Type B pancreatic cell (in vitro differentiated cells): ENCODE measurements around the gene BTLA. TPM values are rescaled to one million over a fixed set of nuclear protein-coding genes. Genes with fewer than 3 reads are reported as not detected.
"Not testable (repeated sequence)": the region's sequence is repeated elsewhere in the genome, so short reads cannot be mapped to it uniquely, and the experiment has no call there.

ENCODE experiments used
- DNase-seq: peaks from one replicate; pipeline ENCODE4 v3.0.0; 2021; ENCODE audit warnings: mixed read lengths; ENCODE audit not compliant: unreplicated experiment; ENCODE audit errors: extremely low spot score
- H3K27ac Mint-ChIP-seq: 2 replicates; pipeline ENCODE4 v1.8.0; 2021; ENCODE audit warnings: mild to moderate bottlenecking, mixed read lengths
- H3K27me3 Mint-ChIP-seq: 2 replicates; pipeline ENCODE4 v1.8.0; 2021; ENCODE audit warnings: mixed read lengths
- H3K36me3 Mint-ChIP-seq: 2 replicates; pipeline ENCODE4 v1.8.0; 2021; ENCODE audit warnings: mixed read lengths
- H3K4me1 Mint-ChIP-seq: one replicate; pipeline ENCODE4 v1.8.0; 2021; ENCODE audit warnings: mixed read lengths; ENCODE audit not compliant: unreplicated experiment
- H3K4me3 Mint-ChIP-seq: 2 replicates; pipeline ENCODE4 v1.8.0; 2021; ENCODE audit warnings: mild to moderate bottlenecking, mixed read lengths
- H3K9me3 Mint-ChIP-seq: 2 replicates; pipeline ENCODE4 v1.8.0; 2021; ENCODE audit warnings: mixed read lengths
- CTCF ChIP-seq: fragments of 200-600 bp; sonication (generic); conservative IDR thresholded peaks from 2 replicates; pipeline ENCODE4 v1.5.0; 2021; ENCODE audit warnings: antibody characterized with exemption, mild to moderate bottlenecking
- long read RNA-seq: library from polyadenylated mRNA; unstranded; transcript quantifications from one replicate; pipeline ENCODE4 v2.0.0, GENCODE V29; 2020
- total RNA-seq: library from RNA; stranded (reverse); gene quantifications from 2 replicates; pipeline ENCODE4 v1.2.1, GENCODE V29; 2021; ENCODE audit warnings: low replicate concordance

BTLA gene
- not detected in 2 replicates for total RNA-seq
- long read RNA-seq = 0 reads

GRCh38 chr3:112498914-112499711, at the start of gene BTLA:
Gene BTLA (minus strand): TSS chr3:112499472. CDS start chr3:112499358, 114 bp downstream.
- H3K27ac Mint-ChIP-seq = no peak within 1 kb of the TSS
- H3K9me3 Mint-ChIP-seq = no peaks in the 10 kb centered on the region
- no peaks in the 10 kb centered on the region for H3K4me1 Mint-ChIP-seq
- TF ChIP-seq CTCF = no peak
- DNase-seq = no peak
- H3K36me3 Mint-ChIP-seq = no peaks in the 10 kb centered on the region
- no peak within 1 kb of the TSS for H3K4me3 Mint-ChIP-seq
- no peaks in the 10 kb centered on the region for H3K27me3 Mint-ChIP-seq

- Mint-ChIP-seq H3K4me3 (no peak overlapping the region), H3K4me1 (no peaks in the 10 kb centered on the region), H3K9me3 (no peaks in the 10 kb centered on the region), H3K27ac (no peak overlapping the region), H3K27me3 (no peaks in the 10 kb centered on the region), H3K36me3 (peaks cover 15% of the 10 kb centered on the region)
- TF ChIP-seq CTCF = no peak
- no peak for DNase-seq
Observed at GRCh38 chr3:112546216-112546759, 47.0 kb upstream of the BTLA start.

GRCh38 chr3:112539825-112540650, 40.8 kb upstream of the BTLA start:
- DNase-seq = no peak
- no peak overlapping the region for H3K27ac Mint-ChIP-seq
- no peaks in the 10 kb centered on the region for H3K27me3 Mint-ChIP-seq
- H3K4me3 Mint-ChIP-seq = no peak overlapping the region
- H3K9me3 Mint-ChIP-seq = no peaks in the 10 kb centered on the region
- H3K4me1 Mint-ChIP-seq = no peaks in the 10 kb centered on the region
- no peak for TF ChIP-seq CTCF
- H3K36me3 Mint-ChIP-seq = peaks cover 5% of the 10 kb centered on the region

- H3K4me1 Mint-ChIP-seq = no peaks in the 10 kb centered on the region
- no peaks in the 10 kb centered on the region for H3K27me3 Mint-ChIP-seq
- H3K27ac Mint-ChIP-seq = no peak overlapping the region
- no peak overlapping the region for H3K4me3 Mint-ChIP-seq
- TF ChIP-seq CTCF = peak; percentile 87
- no peaks in the 10 kb centered on the region for H3K9me3 Mint-ChIP-seq
- H3K36me3 Mint-ChIP-seq = peaks cover 9% of the 10 kb centered on the region
- DNase-seq = no peak
Observed at GRCh38 chr3:112531358-112531781, 32.1 kb upstream of the BTLA start.

- no peak for TF ChIP-seq CTCF
- H3K36me3 Mint-ChIP-seq = peaks cover 9% of the 10 kb centered on the region
- no peak overlapping the region for H3K27ac Mint-ChIP-seq
- no peak for DNase-seq
- no peaks in the 10 kb centered on the region for H3K27me3 Mint-ChIP-seq
- no peaks in the 10 kb centered on the region for H3K9me3 Mint-ChIP-seq
- no peak overlapping the region for H3K4me3 Mint-ChIP-seq
- no peaks in the 10 kb centered on the region for H3K4me1 Mint-ChIP-seq
Observed at GRCh38 chr3:112530573-112530972, 31.3 kb upstream of the BTLA start.

- not testable (repeated sequence) for H3K9me3 Mint-ChIP-seq, H3K27ac Mint-ChIP-seq, DNase-seq, H3K4me3 Mint-ChIP-seq, H3K4me1 Mint-ChIP-seq, H3K27me3 Mint-ChIP-seq, H3K36me3 Mint-ChIP-seq
Observed at GRCh38 chr3:112524127-112524526, 24.9 kb upstream of the BTLA start.
